Coronary artery (tissue), 2 donors: Measurements from ENCODE around the gene CEP152.

Experiments
- DNase-seq: peaks from one replicate; pipeline ENCODE4 v3.0.0-alpha.2; 2017; ENCODE audit warnings: low spot score
- H3K27ac ChIP-seq, 2 donors: fragments of 200-600 bp; sonication (generic); one replicate each; pipeline ENCODE4 v1.5.1; 2016 to 2019
- H3K4me3 ChIP-seq: fragments of 200-600 bp; sonication (generic); 2 replicates; pipeline ENCODE4 v1.5.1; 2016; ENCODE audit warnings: mild to moderate bottlenecking, moderate library complexity
- CTCF ChIP-seq: fragments of 200-600 bp; sonication (generic); IDR thresholded peaks from one replicate; pipeline ENCODE4 v1.5.1; 2019; ENCODE audit warnings: antibody characterized with exemption

The CEP152 gene

DNA sequence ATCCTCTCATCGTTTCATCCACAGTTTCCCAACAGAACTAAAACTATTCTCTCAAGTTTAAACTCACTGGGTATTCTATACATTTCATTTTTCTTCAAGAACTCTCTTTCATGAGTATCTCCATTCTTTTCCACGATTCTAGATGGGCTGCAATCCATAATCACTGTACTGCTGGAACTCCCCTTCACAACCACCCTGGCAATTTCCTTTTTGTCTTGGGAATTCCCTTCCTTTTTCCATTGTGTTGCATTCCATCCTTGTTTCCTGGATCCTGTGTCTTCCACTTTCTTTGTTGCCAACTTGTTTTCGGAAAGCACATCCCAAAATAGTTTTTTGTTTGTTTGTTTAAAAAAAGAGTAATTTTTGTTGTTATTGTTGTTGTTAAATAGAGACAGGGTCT is 98.3 kb downstream of the CEP152 start:
- DNase-seq = no peak
- Histone ChIP-seq H3K27ac (no peak overlapping the region), H3K4me3 (no peak overlapping the region)
- no peak for TF ChIP-seq CTCF

GRCh38 chr15:48710952-48711495 is 99.8 kb downstream of the CEP152 start:
- no peak overlapping the region for H3K4me3 ChIP-seq
- DNase-seq = no peak
- TF ChIP-seq CTCF = no peak
- no peak overlapping the region for H3K27ac ChIP-seq

GRCh38 chr15:48708641-48709040 is 102.2 kb downstream of the CEP152 start:
- Histone ChIP-seq H3K27ac (no peak overlapping the region), H3K4me3 (no peak overlapping the region)
- no peak for TF ChIP-seq CTCF
- no peak for DNase-seq

DNA sequence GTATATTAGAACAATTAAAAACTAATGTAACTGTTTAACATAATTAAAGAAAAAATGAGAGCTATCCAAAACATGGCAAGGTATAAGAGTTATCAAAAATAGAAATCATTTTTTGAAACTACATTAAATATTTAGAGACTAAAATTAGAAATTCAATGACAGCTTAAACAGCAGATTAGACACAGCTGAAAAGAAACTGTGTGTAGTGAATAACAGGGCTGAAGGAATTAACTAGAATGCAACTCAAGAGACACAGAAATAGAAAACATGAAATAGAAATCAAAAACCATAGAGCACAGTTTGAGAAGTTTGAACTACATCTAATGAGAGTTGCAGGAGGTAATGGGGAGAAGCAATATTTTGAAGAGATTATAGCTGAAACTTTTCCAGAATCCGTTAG is 105.5 kb downstream of the CEP152 start:
- no peak for TF ChIP-seq CTCF
- no peak overlapping the region for H3K27ac ChIP-seq
- H3K4me3 ChIP-seq = no peak overlapping the region
- DNase-seq = no peak

DNA sequence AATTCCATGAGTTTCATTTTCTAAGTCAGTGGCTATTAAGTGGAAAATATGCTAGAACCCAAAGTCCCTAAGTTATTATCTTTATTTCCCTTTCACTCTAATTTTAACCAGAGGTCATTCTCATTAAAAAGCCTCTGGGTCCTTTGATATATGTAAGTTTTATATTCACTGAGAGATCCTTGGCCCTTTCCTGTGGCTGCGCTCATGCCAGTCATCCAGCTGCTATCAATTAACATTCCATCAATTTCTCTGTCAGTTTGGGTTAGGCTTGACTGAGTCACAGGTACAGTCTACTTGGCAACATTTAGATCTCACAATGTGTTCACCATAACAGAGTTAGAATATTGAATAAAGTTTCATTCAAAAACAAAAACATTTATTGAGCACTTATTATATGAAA is 107.3 kb downstream of the CEP152 start:
- DNase-seq = no peak
- Histone ChIP-seq H3K4me3 (no peak overlapping the region), H3K27ac (no peak overlapping the region)
- no peak for TF ChIP-seq CTCF

- TF ChIP-seq CTCF = no peak
- no peak for DNase-seq
- no peak overlapping the region for H3K27ac ChIP-seq
Observed at GRCh38 chr15:48702569-48703236, 108.2 kb downstream of the CEP152 start.

GRCh38 chr15:48696627-48697312 is 114.1 kb downstream of the CEP152 start:
- no peak for DNase-seq
- Histone ChIP-seq H3K4me3 (no peak overlapping the region), H3K27ac (no peak overlapping the region)
- no peak for TF ChIP-seq CTCF

More at GRCh38 chr15:48702569-48703236, 108.2 kb downstream of the CEP152 start:
- H3K4me3 ChIP-seq = no peak overlapping the region
